Measurements from ENCODE around the gene RPS3.

DNA sequence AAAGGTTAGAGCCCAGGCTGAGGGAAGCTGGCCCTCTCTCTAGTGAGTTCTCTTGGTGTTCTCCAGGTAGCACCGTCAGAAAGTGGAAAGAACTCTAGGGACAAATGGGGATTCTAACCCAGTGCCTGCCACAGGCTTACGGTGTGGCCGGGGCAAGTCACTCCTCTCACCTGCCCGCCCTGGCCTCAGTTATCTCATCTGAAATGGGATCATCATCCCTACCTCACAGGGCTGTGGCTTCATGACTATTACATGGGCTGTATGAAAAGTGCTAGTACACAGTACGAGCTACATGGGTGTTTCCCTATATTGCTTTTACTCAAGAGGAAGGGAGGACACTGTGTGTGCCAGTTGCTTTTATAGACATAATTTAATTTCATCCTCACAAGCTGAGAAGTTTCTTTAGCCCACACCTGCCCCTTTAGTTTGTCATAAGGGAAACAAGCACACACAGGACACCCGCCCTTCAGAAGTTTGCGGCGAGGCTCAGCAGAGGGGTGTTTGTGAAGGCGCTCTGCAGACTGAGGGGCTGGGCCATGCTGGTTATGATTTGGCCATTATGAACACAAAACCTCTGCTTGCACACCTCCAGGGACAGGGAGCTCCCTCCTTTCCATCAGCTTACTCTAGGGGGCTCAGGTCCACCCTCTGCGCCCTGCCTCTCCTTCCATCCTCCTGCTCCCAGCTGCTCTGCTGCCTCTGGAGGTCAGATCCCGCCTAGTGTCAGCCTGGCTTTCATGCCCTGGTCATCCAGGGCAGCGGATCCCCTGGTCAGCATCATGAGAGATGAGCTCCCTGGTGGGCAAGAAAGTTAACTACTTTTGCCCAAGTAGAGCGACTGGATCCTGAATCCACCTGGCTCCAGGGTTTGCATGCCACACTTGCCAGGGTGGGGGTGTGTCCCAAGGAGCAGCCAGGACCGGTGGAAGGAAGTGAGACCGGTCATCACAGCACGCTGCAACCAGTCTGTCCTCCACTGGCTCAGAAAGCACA, 32.5 kb downstream of the RPS3 start:
- TF ChIP-seq POLR2A (IDR thresholded peaks at IDR 0.05): no peak
- TF ChIP-seq, protein P1, sequence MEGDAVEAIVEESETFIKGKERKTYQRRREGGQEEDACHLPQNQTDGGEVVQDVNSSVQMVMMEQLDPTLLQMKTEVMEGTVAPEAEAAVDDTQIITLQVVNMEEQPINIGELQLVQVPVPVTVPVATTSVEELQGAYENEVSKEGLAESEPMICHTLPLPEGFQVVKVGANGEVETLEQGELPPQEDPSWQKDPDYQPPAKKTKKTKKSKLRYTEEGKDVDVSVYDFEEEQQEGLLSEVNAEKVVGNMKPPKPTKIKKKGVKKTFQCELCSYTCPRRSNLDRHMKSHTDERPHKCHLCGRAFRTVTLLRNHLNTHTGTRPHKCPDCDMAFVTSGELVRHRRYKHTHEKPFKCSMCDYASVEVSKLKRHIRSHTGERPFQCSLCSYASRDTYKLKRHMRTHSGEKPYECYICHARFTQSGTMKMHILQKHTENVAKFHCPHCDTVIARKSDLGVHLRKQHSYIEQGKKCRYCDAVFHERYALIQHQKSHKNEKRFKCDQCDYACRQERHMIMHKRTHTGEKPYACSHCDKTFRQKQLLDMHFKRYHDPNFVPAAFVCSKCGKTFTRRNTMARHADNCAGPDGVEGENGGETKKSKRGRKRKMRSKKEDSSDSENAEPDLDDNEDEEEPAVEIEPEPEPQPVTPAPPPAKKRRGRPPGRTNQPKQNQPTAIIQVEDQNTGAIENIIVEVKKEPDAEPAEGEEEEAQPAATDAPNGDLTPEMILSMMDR (IDR thresholded peaks at IDR 0.05): no peak

All from breast epithelium (tissue), 3 donors.